Activated CD4-positive, alpha-beta T cell treated with anti-CD3 and anti-CD28 coated beads for 4 hours (primary cell): ENCODE results near the gene RPS6KL1.
A peak's percentile ranks its signal among the peaks of the same experiment; 100 is the strongest.

Experiments
- DNase-seq, 2 donors: peaks; one replicate each; pipeline ENCODE4 v3.0.0-alpha.2; 2020

Gene RPS6KL1

DNA sequence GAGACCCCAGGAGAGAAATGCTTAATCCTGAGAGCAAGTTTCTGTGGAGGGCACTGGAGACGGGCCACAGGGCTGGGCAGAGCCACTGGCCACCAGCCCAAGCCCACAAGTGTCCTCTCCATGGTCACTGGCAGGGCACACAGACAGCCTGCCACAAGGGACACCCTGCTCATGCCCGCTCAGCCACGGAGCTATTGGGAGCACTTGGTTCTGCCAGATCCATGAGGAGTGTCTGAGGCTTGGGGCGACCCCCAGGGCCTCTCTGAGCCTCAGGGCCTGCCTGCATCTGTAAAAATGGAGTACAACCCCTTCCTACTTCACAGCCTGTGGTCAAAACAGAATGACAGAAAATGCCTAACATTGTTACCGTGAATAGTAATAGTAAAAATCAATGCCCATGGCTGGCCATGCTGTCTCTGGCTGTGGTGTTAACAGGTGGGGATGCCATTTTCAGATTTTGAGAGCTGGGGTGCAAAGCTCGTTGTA lies 29.2 kb upstream of the RPS6KL1 start:
- DNase-seq = no peak

DNA sequence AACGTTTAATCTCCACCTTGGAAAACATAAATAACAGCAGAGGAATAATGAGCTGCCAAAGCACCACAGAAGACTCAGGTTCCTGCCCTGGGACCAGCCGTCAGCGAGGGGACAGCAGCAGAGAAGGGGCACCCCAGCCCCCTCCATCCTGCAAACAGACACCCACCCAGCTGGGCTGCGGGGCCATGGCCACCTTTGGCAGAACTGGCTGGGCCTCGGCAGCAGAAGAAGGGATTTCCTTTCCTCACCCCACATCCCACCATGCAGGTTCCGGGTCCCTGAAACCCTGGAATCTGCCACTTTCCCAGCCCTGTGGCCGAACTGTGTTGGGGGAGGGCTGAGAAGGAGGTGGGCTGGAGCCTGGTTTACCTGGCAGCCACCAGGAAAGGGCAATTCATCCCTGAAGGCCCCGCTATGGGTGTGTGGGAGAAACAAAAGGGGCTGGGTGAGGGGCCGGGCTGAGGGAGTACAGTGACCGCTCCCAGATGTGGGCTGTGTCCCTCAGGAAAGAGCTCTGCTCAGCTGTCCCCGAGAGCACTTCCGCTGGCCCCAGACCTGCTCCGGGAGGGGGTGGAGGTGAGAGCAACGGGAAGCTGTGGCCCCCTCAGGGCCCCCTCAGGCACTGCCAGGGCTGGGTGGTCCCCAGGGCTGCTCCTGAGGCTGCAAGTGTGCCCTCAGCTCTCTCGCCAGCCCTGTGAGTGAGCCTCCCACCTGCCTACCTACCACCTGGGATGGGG lies 28.6 kb upstream of the RPS6KL1 start:
- DNase-seq = no peak

DNA sequence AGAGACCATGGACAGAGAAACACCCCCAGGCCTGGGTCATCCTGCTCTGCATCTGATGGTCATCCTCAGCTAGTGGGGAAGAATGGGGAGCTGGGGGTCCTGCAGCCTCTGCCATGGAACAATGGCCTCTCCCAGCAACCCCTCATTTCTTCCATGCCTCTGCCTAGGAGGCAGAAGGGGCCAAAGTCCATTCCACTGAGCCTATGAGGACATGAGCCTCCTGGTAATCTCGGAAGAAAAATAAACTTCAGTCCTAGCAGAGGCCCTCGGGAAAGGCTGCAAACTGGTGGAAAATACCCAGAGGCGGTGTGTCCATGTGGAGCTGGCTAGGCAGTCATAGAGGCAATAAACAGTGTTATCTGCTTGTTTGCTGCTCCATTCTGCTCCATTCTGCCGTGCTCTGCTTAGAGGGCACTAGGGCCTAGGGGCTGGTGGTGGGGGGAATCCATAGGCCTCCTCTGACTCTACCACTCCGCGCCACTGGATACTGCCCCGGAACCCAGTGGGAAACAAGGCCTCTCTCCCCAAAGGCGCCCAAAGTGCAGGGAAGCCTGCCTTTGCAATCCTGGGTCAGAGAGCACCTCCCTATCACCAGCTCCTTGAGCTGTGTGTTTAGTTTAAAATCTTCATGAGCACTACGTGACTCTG lies 27.9 kb upstream of the RPS6KL1 start:
- no peak for DNase-seq

DNA sequence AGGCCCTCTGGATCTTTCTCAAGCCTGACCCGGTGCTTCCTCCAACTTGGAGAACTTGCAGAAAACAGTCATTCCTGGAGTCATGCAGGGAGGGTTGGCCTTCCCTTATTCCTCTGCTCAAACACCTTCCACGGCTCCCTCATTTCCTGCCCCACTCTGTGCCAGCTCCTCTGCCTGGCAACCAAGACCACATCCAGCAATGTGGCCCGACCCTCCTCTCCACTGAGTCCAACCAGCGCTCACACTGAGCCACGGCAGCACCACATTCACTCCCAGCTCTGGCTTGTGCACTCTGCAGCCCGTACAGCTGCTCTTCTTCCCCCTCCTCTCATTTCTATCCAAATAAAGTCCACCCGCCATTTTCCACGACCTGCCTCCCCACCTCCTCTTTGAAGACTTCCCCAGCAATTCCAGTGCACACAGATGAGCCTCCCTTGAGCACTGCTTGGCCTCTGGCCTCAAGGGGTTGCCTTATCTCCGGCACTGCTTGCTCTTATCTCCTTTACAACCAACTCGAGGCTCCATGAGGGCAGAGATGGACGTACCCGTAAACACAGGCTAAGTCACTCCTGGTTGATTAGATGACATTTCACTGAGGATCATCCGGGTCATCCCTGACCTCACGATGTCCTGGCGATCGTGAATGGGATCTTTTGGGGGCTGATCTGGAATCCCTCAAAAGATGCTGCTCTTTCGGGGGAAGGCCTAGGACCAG lies 27.0 kb upstream of the RPS6KL1 start:
- no peak for DNase-seq

DNA sequence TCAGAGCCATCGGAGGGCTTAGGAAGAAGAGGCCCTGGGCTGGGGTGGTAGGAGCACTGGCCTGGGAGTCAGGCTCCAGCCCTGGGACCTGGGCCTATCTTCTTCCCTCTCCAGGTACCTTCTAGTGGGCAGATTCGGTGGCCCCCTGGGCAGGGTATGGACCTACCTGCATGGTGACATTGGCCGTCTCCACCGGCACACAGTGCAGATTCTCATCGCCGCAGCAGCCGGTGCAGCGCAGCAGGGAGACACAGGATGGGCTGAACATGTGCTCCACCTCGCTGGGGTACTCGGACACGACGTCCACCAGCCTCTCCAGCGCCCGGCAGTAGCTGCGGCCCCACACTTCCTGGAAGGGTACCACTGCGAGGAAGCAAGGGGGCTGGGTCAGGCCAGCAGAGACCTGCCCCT lies 26.1 kb upstream of the RPS6KL1 start:
- DNase-seq = no peak

DNA sequence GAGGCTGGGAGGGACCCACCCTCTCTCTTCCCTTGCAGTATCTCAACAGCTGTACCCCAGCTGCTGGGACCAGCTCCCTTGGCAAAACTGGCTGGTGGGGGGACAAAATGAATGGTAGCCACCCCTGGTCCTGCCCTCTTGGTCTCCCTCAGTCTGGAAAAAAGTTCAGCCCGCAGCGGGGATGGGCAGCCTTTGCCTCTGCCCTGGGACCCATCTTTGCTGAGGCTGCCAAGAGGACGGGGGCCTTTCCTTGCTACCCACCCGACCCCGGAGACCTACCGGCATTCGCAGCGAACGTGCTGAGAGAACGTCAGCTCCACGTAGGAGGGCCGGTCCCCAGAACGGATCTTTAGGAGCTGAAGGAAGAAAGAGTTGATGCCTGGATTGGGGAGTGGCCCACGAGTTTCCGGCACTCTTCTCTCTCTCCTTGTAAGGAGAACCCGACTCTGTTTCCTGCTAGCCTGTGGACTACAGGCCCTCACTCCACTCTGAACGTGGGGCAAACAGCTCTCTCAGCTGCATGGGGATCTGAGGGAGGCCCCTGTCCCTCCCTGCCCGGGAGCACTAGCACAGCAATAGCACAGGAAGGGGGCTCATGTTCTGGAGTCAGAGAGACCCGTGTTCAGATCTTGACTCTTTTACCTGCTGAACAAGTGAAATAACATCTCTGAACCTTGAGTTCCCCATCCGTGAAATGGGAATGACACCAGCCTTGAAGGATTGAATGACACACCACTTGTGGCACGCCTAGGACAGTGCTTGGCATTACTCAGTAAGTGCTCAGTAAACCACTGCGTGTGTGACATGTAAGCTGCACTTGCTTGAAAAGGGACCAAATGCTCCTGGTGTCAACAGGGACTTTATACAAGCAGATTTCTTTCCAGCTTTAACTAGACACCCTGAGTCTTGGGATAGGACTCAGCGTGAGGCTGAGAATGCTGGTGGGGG lies 25.4 kb upstream of the RPS6KL1 start:
- DNase-seq = no peak

DNA sequence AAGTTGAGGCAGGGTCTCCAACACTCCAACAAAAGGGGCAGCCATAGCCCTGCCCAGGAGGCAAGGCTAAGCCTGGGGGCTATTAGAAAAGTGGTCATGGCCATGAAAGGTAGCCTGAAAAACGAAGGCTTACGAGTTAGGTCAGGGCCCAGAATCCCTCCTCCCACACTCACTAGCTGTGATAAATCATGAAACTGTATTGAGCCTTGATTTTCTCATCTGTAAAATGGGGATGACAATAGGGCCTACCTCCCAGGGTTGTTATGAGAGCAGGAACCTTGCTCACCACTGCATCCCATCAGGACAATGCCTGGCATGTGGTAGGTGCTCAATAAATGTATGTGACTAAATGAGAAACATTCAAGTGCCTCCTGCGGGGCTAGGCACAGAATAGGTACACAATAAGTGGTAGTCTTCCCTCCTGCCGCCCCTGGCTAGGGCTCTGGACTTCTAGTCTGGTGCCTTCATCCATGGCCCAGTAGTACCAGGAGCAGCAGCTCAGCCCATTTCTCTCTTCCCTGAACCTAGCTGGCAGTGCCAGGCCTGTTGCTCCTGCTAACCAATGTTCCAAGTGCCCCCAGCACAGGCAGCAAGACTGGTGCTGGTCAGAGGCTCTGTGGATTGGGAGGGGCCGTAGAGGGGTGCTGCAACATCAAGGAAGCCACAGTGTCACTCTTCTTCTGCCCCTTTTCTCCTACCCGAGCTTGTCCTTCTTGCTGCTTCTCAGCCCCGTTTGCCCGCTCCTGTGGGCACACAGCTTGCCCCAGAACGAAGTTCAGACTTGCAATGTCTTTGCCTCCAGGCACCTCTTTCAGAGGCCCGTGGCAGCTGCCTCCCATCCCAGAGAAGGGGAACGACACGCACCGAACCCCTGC lies 24.5 kb upstream of the RPS6KL1 start:
- no peak for DNase-seq

DNA sequence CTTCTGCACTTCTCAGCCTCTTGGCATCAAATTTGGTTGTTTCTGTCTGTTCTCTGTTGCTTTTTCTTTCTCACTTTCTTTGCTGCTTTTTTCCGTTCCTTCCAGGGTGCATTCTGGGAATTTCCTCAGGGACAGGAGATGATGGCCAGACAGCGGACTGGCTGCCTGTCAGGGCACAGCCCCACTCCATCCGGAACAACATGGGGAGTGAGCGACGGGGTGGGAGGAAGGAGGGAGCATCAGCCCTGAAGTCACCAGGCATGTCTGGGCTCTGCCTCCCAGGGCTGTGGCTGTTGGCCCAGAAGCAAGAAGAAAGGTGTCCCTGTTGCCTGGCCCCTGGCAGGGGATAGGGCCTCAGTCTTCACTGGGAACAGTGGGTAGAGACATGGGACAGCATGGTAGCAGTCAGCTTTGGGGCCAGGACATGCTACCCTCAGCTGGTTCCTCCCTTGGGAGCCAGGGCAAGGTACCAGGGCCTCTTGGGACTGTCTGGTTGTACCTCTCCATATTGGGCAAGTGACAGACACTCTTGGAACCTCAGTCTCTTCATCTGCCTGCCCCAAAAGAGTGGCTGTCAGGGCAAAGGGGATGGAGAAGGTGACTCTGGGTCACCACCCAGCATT lies 23.7 kb upstream of the RPS6KL1 start:
- DNase-seq = no peak

DNA sequence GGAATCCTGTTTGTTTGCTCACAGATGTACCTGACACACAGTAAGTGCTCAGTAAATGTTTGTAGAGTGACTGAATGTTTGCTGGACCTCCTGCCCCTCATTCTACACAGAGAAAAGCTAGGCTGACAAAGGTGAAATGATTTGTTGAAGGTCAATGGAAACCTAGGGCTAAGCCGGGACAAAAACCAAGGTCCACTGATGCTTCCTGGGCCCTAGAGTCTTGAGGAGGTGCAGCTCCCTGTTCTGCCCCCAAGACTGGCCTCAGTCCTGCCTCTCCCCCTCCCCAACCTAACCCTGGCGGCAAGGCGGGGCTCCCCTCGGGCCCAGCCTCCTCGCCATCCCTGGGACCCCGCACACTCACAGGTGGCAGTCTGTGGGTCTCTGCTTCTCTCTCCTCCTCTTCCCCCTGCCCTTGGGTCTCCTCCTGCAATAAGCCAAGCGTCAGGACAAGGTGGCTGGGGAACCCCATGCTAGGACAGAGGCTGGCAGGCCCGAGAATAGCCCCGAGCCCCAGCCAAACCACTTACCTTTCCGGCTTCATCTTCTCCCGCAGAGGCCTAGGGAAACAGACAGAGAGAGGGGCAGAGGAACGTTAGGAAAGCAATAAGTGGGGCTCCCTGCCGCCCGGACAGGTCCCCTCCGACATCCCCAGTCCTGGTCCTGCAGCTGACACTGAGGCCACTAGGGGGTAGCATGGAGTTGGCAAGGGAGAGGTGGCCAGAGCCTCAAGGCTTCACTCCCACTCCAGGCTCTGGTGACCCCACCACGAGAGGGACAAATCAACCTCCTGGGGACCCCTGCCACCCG lies 23.0 kb upstream of the RPS6KL1 start:
- peak; percentile 64 to 77 for DNase-seq

DNA sequence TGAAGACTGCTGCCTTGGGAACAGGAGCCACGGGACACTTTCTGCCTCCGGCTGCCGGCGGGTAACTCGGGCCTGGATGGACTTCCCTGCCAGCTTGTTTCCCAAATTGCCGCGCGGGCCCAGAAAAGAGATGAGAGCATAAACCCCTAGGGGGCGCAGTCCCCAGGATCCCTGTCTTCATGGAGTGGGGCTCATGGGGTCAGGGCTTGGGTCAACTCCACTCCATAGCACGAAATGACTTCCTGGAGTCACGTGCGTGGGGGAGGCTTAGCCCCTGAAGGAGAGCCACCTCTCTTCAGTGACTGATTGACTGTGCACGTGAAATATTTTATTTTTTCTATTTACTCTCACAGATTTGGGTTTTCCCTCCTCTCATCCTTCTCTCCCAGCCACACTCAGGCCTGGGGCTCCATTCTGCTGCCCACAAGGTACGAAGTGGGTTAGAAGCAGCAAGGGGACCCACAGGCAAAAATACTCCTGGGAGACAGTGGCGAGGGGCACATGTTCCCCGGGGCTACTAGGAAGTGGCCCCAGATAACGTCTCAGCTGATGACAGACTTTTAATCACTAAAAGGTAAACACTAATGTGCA lies 22.3 kb upstream of the RPS6KL1 start:
- DNase-seq = no peak

DNA sequence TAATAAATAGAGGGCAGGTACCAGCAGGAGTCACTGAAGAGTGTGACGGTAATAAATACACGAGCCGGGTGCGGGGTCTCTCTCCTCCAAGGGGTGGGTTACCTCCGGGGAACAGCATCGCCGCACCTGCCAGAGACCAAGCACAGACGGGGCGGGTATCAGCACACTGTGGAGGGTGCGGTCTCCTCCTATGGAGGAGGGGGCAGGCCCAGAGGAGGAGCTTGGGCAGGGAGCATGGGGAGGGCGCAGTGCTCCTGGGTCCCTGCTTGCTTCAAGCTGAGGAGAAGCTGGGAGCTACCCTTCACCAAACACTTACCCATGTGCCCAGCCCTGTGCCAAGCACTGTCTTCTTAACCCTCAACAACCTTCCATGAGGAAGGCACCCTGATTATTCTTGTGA lies 19.5 kb upstream of the RPS6KL1 start:
- DNase-seq = no peak

DNA sequence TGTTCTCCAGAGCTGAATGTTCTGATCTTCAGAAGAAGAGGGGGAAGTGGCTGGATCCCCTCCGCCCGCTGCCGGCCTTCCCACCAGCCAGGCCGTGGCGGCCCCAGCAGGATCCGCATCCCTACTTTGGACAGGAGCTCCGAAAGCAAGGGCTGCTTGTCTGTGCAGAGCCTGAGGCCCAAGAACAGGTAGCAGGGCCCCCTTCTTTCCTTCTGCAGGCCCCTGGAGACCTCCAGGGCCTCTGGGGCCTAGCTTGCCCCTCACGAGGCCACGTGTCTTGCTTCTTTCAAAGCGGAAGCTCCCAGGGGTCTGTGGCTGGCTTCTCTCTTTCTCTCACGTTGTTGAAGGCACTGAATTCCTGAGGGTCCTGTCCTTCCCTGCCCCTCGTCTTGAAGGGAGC lies 19.1 kb upstream of the RPS6KL1 start:
- no peak for DNase-seq

DNA sequence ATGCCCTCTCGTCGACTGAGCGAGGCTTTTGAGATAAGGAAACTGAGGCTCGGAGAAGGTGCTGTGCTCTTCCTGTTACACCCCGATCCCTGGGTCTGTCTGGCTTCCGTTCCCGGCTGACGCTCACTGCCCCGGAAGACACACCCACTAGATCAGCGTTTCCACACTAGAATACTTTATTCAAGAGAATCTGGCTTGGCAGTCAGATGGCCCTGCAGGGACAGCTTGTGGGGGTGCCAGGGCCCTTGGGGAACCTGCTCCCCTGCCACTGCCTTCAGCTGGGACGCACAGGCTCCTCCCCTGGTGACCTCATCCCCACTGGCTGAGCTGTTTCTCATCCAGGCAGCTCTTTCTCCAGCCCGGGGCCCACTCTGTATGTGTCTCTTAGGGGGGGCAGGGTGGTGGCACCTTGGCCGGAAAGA lies 18.6 kb upstream of the RPS6KL1 start:
- peak; percentile 50 to 58 for DNase-seq

DNA sequence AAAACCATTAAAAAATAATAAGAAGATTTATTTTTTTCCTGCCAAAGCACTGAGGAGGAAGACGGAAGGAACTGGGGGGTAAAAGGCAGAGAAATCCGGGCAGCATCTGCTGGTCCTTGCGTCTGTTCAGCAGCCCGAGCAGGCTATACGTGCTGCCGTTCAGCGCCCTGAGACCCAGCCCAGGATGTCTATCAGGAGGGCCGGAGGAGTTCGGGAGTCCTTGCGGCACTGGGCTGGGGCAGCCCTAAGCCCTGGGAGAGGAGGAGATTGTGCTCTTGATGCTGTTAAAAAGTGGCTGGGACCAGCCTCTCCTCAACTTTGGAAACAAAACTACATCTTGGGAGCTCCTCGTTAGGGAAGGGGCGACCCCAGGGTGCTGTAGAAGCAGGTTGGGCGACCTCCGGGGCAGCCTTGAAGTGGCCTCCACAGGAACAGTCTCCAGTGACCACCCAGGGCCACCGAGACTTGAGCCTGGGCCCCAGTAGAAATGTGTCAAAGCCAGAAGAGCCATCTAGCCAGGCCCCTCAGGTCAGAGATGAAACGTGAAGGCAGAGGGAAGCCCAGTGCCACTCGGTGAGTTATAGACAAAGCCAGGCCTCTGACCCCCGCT lies 18.0 kb upstream of the RPS6KL1 start:
- DNase-seq = no peak

DNA sequence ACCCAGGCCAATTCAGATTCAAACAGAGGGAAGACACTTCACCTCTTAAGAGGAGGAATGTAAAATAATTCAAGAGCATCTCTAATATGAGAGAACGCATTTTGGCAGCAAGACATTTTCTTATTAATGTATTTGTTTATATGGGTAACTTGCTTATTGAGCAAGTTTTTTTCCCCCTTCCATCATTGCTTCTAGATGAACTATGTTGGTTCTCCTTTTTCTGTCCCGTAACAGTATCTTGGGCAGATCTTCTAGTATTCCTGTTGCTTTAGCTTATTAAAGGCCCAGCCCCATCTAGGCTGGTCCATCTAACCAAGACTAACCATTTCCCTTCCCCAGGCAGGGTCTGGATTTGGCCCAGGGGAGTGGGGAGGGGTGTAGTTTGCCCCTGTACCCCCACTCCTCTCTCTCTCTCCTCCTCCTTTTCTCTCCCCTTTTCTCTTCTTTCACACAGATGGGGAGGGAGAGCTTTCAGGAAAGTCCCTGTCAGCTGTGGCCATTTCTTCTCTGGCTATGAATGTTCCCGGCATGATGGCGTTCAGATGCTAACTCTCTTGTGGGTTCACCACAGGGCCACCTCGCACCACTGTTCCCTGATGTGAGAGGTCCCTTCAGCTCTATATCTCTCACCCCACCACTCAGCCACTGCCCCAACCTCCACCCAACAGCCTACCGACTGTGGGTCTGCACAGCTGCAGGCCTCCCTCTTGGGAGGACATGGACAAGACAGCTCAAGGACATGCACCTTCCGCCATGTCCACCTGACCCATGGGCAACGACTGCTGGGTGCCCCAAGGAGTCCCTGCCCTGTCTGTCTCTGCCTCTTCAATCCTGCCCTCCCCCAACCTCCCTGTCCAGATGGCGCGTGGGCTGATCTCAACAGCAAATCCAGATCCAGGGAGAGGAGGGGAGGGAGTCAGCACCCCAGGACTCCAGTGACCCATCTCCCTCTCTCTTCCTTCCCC lies 15.8 kb upstream of the RPS6KL1 start:
- no peak for DNase-seq

DNA sequence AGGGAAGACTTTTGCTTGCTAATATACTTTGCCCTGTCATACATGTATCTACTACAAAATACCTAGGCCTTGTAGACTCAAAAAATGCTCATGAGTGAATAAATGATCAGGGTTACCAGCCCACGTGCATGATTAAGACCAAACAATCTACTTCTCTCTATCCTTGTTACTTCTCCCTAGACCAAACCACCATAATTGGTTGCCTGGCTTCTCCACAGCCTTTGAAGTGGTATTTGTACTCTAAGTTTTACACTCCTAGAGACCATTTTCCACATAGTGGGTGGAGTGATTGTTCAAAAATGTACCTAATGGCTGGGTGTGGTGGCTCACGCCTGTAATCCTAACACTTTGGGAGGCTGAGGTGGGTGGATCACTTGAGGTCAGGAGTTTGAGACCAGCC lies 14.1 kb upstream of the RPS6KL1 start:
- DNase-seq = no peak

DNA sequence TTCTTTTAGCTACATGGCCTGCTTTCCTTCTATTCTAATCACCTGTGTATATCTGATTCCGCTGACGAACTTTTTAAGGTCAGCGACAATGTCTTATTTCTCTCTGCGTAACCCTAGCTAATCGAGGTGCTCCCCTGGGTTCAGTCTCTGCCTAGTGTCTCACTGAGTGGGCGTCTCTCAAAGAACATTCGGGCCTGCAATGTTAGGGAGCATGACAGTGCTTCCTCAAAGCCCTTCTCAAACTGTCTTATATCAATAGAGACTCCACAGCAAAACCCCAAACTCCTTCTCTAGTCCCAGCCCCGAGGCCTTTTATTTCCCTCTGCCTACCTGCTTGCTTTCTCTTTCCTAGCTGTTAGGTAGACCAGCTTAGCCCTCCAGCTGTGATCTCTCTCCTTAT lies 13.7 kb upstream of the RPS6KL1 start:
- no peak for DNase-seq

DNA sequence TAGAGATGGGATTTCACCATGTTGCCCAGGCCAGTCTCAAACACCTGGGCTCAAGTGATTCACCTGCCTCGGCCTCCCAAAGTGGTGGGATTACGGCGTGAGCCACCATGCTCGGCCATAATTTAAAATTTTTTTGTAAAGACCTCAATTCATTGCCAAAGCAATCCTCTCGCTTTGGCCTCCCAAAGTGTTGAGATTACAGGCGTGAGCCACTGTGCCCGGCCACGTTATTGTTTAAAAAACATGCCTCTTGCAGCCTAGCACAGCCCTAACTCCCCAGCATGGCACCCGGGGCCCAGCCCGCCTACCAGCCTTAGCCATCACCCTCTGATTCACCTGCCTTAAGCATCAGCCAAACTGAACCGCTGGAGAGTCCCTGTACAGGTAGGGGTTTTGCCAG lies 13.1 kb upstream of the RPS6KL1 start:
- DNase-seq = no peak
